ENCODE measurements around the gene MLLT6.

Gene MLLT6

GRCh38 chr17:38676706-38677504, 28.2 kb upstream of the MLLT6 start:
- peak; percentile 99 for TF ChIP-seq CTCF (IDR thresholded peaks at IDR 0.05; ENCODE audit: low read depth, low read length, missing control alignments)
- no peak overlapping the region for H3K4me3 ChIP-seq (ENCODE audit: low read depth, low read length)
- no peak for DNase-seq (ENCODE audit: low read depth)

GRCh38 chr17:38677819-38678218, 27.3 kb upstream of the MLLT6 start:
- DNase-seq (ENCODE audit: low read depth): no peak
- H3K4me3 ChIP-seq (ENCODE audit: low read depth, low read length): no peak overlapping the region
- no peak for TF ChIP-seq CTCF (IDR thresholded peaks at IDR 0.05; ENCODE audit: low read depth, low read length, missing control alignments)

- no peak overlapping the region for H3K4me3 ChIP-seq (ENCODE audit: low read depth, low read length)
- no peak for TF ChIP-seq CTCF (IDR thresholded peaks at IDR 0.05; ENCODE audit: low read depth, low read length, missing control alignments)
- DNase-seq (ENCODE audit: low read depth): no peak
Measured at GRCh38 chr17:38681096-38681495, 24.0 kb upstream of the MLLT6 start.

GRCh38 chr17:38685491-38685890, 19.6 kb upstream of the MLLT6 start:
- no peak for TF ChIP-seq CTCF (IDR thresholded peaks at IDR 0.05; ENCODE audit: low read depth, low read length, missing control alignments)
- no peak overlapping the region for H3K4me3 ChIP-seq (ENCODE audit: low read depth, low read length)

GRCh38 chr17:38687286-38687685, 17.8 kb upstream of the MLLT6 start:
- no peak for DNase-seq (ENCODE audit: low read depth)
- no peak overlapping the region for H3K4me3 ChIP-seq (ENCODE audit: low read depth, low read length)
- TF ChIP-seq CTCF (IDR thresholded peaks at IDR 0.05; ENCODE audit: low read depth, low read length, missing control alignments): no peak

More at GRCh38 chr17:38685491-38685890, 19.6 kb upstream of the MLLT6 start:
- DNase-seq (ENCODE audit: low read depth): no peak

GRCh38 chr17:38690386-38690785, 14.7 kb upstream of the MLLT6 start:
- TF ChIP-seq CTCF (IDR thresholded peaks at IDR 0.05; ENCODE audit: low read depth, low read length, missing control alignments): no peak
- H3K4me3 ChIP-seq (ENCODE audit: low read depth, low read length): no peak overlapping the region
- DNase-seq (ENCODE audit: low read depth): no peak

- no peak overlapping the region for H3K4me3 ChIP-seq (ENCODE audit: low read depth, low read length)
- TF ChIP-seq CTCF (IDR thresholded peaks at IDR 0.05; ENCODE audit: low read depth, low read length, missing control alignments): no peak
- DNase-seq (ENCODE audit: low read depth): no peak
Measured at GRCh38 chr17:38691154-38691553, 13.9 kb upstream of the MLLT6 start.
